Trophoblast cell (in vitro differentiated cells and primary cell): Measurements from ENCODE around the gene NPB.
A peak's percentile ranks its signal among the peaks of the same experiment; 100 is the strongest.

Experiments
- DNase-seq, 2 donors: peaks; one replicate each; pipeline ENCODE4 v3.0.0-alpha.2; 2016
- H2AFZ ChIP-seq: 2 replicates; pipeline ENCODE4 v1.6.1; 2013; ENCODE audit warnings: low read length, moderate library complexity, mild to moderate bottlenecking; ENCODE audit not compliant: insufficient read depth, poor library complexity
- H2AK5ac ChIP-seq: 2 replicates; pipeline ENCODE4 v1.6.1; 2013; ENCODE audit warnings: mild to moderate bottlenecking, low read length
- H2BK120ac ChIP-seq: 2 replicates; pipeline ENCODE4 v1.6.1; 2013; ENCODE audit warnings: low read length, mild to moderate bottlenecking, moderate library complexity; ENCODE audit not compliant: insufficient read depth, poor library complexity
- H2BK12ac ChIP-seq: 2 replicates; pipeline ENCODE4 v1.6.1; 2013; ENCODE audit warnings: mild to moderate bottlenecking, low read length, moderate library complexity
- H2BK5ac ChIP-seq: 2 replicates; pipeline ENCODE4 v1.6.1; 2013; ENCODE audit warnings: low read length, low read depth, moderate library complexity, mild to moderate bottlenecking; ENCODE audit not compliant: poor library complexity
- H3K14ac ChIP-seq: 2 replicates; pipeline ENCODE4 v1.6.1; 2013; ENCODE audit warnings: mild to moderate bottlenecking, low read length
- H3K18ac ChIP-seq: 2 replicates; pipeline ENCODE4 v1.6.1; 2013; ENCODE audit warnings: mild to moderate bottlenecking, low read length
- H3K23ac ChIP-seq: 2 replicates; pipeline ENCODE4 v1.6.1; 2013; ENCODE audit warnings: low read length
- H3K27ac ChIP-seq: 2 replicates; pipeline ENCODE4 v1.5.1; 2013; ENCODE audit warnings: low read depth, mild to moderate bottlenecking, inconsistent platforms, low read length, moderate library complexity
- H3K27me3 ChIP-seq: 2 replicates; pipeline ENCODE4 v1.6.1; 2013; ENCODE audit warnings: inconsistent platforms, mild to moderate bottlenecking, low read length, moderate library complexity; ENCODE audit not compliant: insufficient read depth
- H3K36me3 ChIP-seq, 2 experiments: 1 replicate in 1 of 2; 2 replicates in 1 of 2; pipeline ENCODE4 v1.6.1; 2013; ENCODE audit warnings: low read length in 2 of 2, mild to moderate bottlenecking in 2 of 2, moderate library complexity in 1 of 2; ENCODE audit not compliant: insufficient read depth in 2 of 2, control insufficient read depth in 1 of 2
- H3K4ac ChIP-seq: 2 replicates; pipeline ENCODE4 v1.6.1; 2013; ENCODE audit warnings: low read depth, mild to moderate bottlenecking, low read length, moderate library complexity
- H3K4me1 ChIP-seq, 2 experiments: 1 replicate in 1 of 2; 2 replicates in 1 of 2; pipeline ENCODE4 v1.6.1; 2013; ENCODE audit warnings: low read length in 2 of 2, mild to moderate bottlenecking in 2 of 2, moderate library complexity in 1 of 2; ENCODE audit not compliant: insufficient read depth in 2 of 2, control insufficient read depth in 1 of 2
- H3K4me2 ChIP-seq: 2 replicates; pipeline ENCODE4 v1.6.1; 2013; ENCODE audit warnings: inconsistent platforms, mild to moderate bottlenecking, low read length, moderate library complexity
- H3K4me3 ChIP-seq: 2 replicates; pipeline ENCODE4 v1.5.1; 2013; ENCODE audit warnings: mild to moderate bottlenecking, low read depth, low read length, inconsistent platforms
- H3K79me1 ChIP-seq: one replicate; pipeline ENCODE4 v1.6.1; 2013; ENCODE audit warnings: low read length
- H3K79me2 ChIP-seq: 2 replicates; pipeline ENCODE4 v1.6.1; 2013; ENCODE audit warnings: low read length, mild to moderate bottlenecking; ENCODE audit not compliant: control insufficient read depth, insufficient read depth, poor library complexity
- H3K9ac ChIP-seq: 2 replicates; pipeline ENCODE4 v1.6.1; 2013; ENCODE audit warnings: mild to moderate bottlenecking, low read length
- H3K9me3 ChIP-seq: 2 replicates; pipeline ENCODE4 v1.6.1; 2013; ENCODE audit warnings: low read depth, mild to moderate bottlenecking, control low read depth, inconsistent platforms, low read length; ENCODE audit not compliant: insufficient read depth
- H4K12ac ChIP-seq: 2 replicates; pipeline ENCODE4 v1.6.1; 2013; ENCODE audit warnings: low read depth, mild to moderate bottlenecking, low read length, moderate library complexity
- H4K8ac ChIP-seq: 2 replicates; pipeline ENCODE4 v1.6.1; 2013; ENCODE audit warnings: low read depth, mild to moderate bottlenecking, low read length, moderate library complexity
- H4K91ac ChIP-seq: one replicate; pipeline ENCODE4 v1.6.1; 2013; ENCODE audit warnings: low read depth, mild to moderate bottlenecking, low read length, moderate library complexity
- WGBS: extraction: QIAGEN DNeasy Blood & Tissue Kit; methylation state at CpG from one replicate; pipeline ENCODE4 v1.1.7; 2013; ENCODE audit warnings: missing lambda C conversion rate; ENCODE audit not compliant: insufficient read length, insufficient coverage; ENCODE audit errors: extremely low coverage; 5-methylcytosine and 5-hydroxymethylcytosine counted together

The NPB gene

DNA sequence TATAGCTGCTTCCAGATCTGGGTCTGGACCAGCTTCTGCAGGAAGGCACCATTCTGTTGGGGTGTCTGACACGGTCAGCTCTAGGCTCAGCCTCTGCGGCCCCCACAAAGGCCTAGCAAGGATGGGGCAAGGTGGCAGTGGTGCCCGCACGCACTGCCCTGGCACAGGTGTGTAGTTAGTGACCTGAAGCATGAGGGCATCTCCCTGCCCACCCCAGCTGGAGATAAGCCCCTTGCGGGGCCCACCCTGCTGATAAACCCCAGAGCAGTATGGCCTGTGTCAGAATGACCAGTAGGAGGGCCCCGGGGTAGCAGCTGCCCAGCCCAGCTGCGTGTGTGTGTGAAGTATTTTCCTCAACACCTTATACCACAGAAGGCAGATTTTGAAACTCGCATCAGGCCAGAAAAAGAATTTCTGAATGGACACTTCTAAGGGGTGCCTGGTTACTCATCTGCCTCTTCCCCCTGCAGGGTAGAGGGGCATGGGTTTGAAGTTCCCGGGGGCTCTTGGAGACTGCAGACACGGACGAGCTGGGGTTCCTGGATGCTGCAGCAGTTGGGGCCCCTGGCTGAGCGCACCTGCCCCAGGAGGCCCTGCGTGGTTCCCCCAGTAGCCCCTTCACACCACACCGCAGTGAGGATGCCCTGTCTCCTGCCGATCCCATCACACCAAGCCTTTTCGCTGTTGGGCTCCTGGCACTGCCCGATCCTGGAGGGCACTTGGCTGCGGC is 35.4 kb upstream of the NPB start:
- Histone ChIP-seq H2BK12ac (no peak overlapping the region), H2AK5ac (no peak overlapping the region), H3K4me3 (no peak overlapping the region), H3K23ac (no peak overlapping the region), H3K4me1 (peaks cover 27 to 35% of the 10 kb centered on the region in 2 experiments), H3K79me2 (peaks cover 18% of the 10 kb centered on the region), H3K27ac (peak overlapping the region; percentile 82), H3K4ac (no peak overlapping the region), H4K91ac (no peak overlapping the region), H2BK120ac (no peak overlapping the region), H2BK5ac (peak overlapping the region; percentile 52), H4K12ac (peak overlapping the region; percentile 65), H3K18ac (peak overlapping the region; percentile 47), H3K4me2 (no peak overlapping the region), H2AFZ (no peak overlapping the region), H3K79me1 (peaks cover 30% of the 10 kb centered on the region), H3K36me3 (peaks cover 52 to 54% of the 10 kb centered on the region in 2 experiments), H4K8ac (peak overlapping the region; percentile 18), H3K27me3 (no peaks in the 10 kb centered on the region), H3K14ac (peak overlapping the region; percentile 26), H3K9ac (no peak overlapping the region), H3K9me3 (peaks cover 3% of the 10 kb centered on the region)
- WGBS = no CpG with 5 or more reads among the region's 18 CpGs
- DNase-seq = no peak

DNA sequence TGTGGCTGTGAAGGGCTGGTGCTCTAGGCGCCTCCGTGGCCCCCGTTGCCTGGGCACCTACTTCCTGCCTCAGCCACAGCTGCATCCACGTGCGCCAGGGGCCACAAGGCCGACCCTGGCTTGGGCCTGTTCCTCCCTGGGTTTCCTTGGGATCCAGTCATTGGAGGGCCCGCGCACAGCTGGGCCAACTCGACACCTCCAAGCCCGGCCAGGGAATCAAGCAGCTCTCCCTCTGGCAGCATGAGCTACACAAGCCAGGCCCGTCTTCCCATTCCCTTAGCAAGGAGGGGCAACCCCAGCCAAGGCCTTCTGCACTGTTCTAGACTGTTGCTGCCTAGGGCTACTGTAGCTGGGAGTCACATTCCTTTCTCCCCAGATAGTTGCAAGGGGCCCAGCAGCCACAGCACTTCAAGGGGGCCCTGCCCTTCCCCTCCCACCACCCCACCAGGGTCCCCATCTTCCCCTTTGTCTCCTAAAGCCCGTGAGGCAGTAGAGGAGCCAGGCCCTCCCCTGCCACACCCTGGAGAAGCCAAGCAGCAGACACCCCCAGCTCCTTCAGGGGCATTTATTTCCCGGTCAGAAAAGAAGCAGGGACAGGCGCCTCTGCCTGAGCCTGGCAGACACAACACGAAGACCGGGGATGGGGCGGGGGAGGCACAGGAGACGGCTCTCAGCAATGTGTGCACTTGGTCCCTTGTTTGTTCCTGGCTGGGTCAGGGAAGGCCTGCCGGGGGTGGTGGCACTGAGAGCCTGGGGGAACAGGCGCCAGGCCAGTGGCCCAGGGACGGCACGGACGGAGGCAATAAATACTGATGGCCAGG is 34.7 kb upstream of the NPB start:
- H3K4me1 ChIP-seq = peaks cover 31 to 40% of the 10 kb centered on the region in 2 experiments
- no peaks in the 10 kb centered on the region for H3K27me3 ChIP-seq
- H3K4me2 ChIP-seq = no peak overlapping the region
- no CpG with 5 or more reads among the region's 23 CpGs for WGBS
- no peak overlapping the region for H3K4me3 ChIP-seq
- H3K9me3 ChIP-seq = peaks cover 3% of the 10 kb centered on the region
- H2AK5ac ChIP-seq = peak overlapping the region; percentile 28
- peak overlapping the region; percentile 49 for H4K8ac ChIP-seq
- peak overlapping the region; percentile 82 for H3K27ac ChIP-seq
- no peak overlapping the region for H3K4ac ChIP-seq
- H3K79me1 ChIP-seq = peaks cover 35% of the 10 kb centered on the region
- no peak overlapping the region for H3K23ac ChIP-seq
- peak overlapping the region; percentile 26 for H3K14ac ChIP-seq
- peak overlapping the region; percentile 71 for H4K12ac ChIP-seq
- H2BK5ac ChIP-seq = peak overlapping the region; percentile 52
- peaks cover 23% of the 10 kb centered on the region for H3K79me2 ChIP-seq
- H2BK12ac ChIP-seq = no peak overlapping the region
- H2BK120ac ChIP-seq = peak overlapping the region; percentile 23
- no peak overlapping the region for H3K9ac ChIP-seq
- no peak overlapping the region for H2AFZ ChIP-seq
- no peak for DNase-seq
- H4K91ac ChIP-seq = peak overlapping the region; percentile 58
- H3K18ac ChIP-seq = peak overlapping the region; percentile 83
- H3K36me3 ChIP-seq = peaks cover 52 to 54% of the 10 kb centered on the region in 2 experiments

DNA sequence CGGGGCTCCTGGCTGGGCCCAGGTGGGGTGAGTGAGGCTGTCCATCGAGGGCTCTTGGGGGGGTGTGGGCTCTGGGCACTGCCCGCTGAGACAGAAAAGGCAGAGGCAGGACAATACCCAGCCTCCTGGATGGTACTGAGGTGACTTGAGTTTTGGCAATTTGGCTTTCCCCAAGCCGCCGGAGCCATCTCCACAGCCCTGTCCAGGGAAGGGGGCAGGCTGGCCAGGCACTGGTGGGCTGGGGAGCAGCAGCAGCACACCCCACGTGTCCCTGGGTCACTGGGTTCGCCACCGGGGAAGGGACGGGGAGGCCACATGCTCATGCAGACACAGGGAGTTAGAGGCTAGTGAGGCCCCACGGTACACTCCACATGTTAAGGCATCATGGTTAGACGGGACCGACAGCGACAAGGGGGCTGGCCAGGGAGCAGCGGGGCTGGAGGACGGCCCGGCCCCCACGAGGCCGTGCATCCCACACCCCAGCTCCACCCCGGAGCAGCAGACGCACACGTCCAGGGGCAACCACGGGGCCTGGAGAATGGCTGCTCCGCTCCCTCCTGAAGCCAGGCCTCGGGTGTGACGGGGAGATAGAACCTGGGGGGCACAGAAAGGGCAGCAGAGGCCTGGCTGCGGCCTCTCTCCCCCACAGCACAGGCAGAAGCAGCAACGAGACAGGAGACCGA is 33.9 kb upstream of the NPB start:
- H3K27me3 ChIP-seq = no peaks in the 10 kb centered on the region
- H4K12ac ChIP-seq = peak overlapping the region; percentile 71
- peak overlapping the region; percentile 67 for H3K14ac ChIP-seq
- H2BK5ac ChIP-seq = peak overlapping the region; percentile 15
- peak overlapping the region; percentile 61 for H2BK12ac ChIP-seq
- H3K18ac ChIP-seq = peak overlapping the region; percentile 83
- H3K4me3 ChIP-seq = no peak overlapping the region
- H3K9ac ChIP-seq = peak overlapping the region; percentile 2
- peaks cover 23% of the 10 kb centered on the region for H3K79me2 ChIP-seq
- H3K79me1 ChIP-seq = peaks cover 35% of the 10 kb centered on the region
- H2AFZ ChIP-seq = no peak overlapping the region
- peak overlapping the region; percentile 62 for H2BK120ac ChIP-seq
- peak overlapping the region; percentile 95 for H2AK5ac ChIP-seq
- peak overlapping the region; percentile 49 for H4K8ac ChIP-seq
- H3K4me2 ChIP-seq = peak overlapping the region; percentile 9
- H3K27ac ChIP-seq = peak overlapping the region; percentile 82
- H3K36me3 ChIP-seq = peaks cover 50 to 51% of the 10 kb centered on the region in 2 experiments
- H3K4ac ChIP-seq = peak overlapping the region; percentile 52
- H4K91ac ChIP-seq = peak overlapping the region; percentile 58
- peaks cover 31 to 40% of the 10 kb centered on the region in 2 experiments for H3K4me1 ChIP-seq
- DNase-seq = no peak
- peaks cover 3% of the 10 kb centered on the region for H3K9me3 ChIP-seq
- H3K23ac ChIP-seq = no peak overlapping the region
- WGBS = no CpG with 5 or more reads among the region's 28 CpGs

DNA sequence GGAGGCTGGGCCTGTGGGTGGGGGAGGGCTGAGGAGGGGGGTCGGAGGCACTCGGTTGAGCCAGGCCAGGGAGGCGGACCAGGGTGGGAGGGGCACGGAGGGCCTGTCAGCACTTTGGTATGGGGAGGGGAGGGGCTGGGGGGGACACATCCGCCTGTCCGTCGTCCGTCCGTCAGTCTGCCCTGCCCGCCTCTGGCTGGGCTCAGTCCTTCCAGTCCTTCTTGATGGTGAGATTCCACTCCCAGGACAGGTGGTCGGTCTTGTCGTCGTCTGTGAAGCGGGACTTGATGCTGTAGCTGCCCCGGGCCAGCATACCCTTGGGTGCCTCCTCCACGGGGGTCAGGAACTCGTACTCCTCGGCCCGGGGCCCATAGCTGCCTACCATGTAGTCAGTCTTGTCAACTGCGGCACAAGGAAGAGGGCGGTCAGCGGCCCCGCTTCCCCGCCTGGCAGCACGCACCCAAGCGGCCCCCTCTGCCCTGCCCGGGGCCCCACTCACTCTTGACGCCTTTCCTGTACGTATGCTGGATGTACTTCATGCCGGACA is 33.3 kb upstream of the NPB start:
- DNase-seq = peak; percentile 58 to 72
- H3K9me3 ChIP-seq = peaks cover 3% of the 10 kb centered on the region
- H2AFZ ChIP-seq = no peak overlapping the region
- H3K27ac ChIP-seq = peak overlapping the region; percentile 82
- H3K14ac ChIP-seq = peak overlapping the region; percentile 5
- peak overlapping the region; percentile 5 for H4K12ac ChIP-seq
- H2BK12ac ChIP-seq = no peak overlapping the region
- peaks cover 23% of the 10 kb centered on the region for H3K79me2 ChIP-seq
- H3K4me3 ChIP-seq = no peak overlapping the region
- H4K8ac ChIP-seq = peak overlapping the region; percentile 25
- peak overlapping the region; percentile 35 for H2BK5ac ChIP-seq
- peaks cover 35% of the 10 kb centered on the region for H3K79me1 ChIP-seq
- H2AK5ac ChIP-seq = peak overlapping the region; percentile 8
- H3K23ac ChIP-seq = no peak overlapping the region
- peak overlapping the region; percentile 31 for H3K18ac ChIP-seq
- H3K4ac ChIP-seq = peak overlapping the region; percentile 3
- H3K36me3 ChIP-seq = peaks cover 45 to 46% of the 10 kb centered on the region in 2 experiments
- no peak overlapping the region for H3K9ac ChIP-seq
- H2BK120ac ChIP-seq = peak overlapping the region; percentile 23
- H3K4me2 ChIP-seq = peak overlapping the region; percentile 92
- H3K4me1 ChIP-seq = peaks cover 31 to 40% of the 10 kb centered on the region in 2 experiments
- H4K91ac ChIP-seq = no peak overlapping the region
- no peaks in the 10 kb centered on the region for H3K27me3 ChIP-seq
- no CpG with 5 or more reads among the region's 30 CpGs for WGBS
